ENCODE results near the gene ANKS6. TPM values are rescaled to one million over a fixed set of nuclear protein-coding genes. Genes with fewer than 3 reads are reported as not detected.

ANKS6 gene
- total and polyA plus RNA-seq, 2 of the 4 experiments (the other 2 are of a cell fraction) = 9.0 to 23.6 TPM

DNA sequence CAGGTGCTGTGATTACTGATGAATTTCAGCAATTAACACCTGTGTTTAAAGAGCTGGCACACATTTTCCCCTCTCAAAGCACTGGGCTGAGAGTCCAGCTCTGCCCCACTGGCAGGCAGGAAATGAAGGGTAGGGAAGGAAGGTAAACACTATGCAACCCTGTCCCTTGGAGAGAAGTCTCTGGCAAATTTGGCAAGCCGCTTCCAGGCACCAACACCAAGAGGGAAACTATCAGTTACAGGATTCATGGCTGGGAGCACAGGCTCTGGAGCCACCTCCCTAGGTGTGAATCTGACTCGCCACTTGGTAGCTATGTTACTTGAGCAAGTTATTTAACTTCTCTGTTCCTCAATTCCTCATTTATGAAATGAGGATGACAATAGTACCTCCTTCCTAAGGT is 3.3 kb downstream of the ANKS6 start:
- Histone ChIP-seq H4K20me1 (ENCODE audit: insufficient read depth, low read length) (peaks cover 21% of the 10 kb centered on the region), H3K18ac (ENCODE audit: low read depth, low read length) (no peak overlapping the region), H4K5ac (ENCODE audit: low read depth, low read length) (no peak overlapping the region), H2BK15ac (ENCODE audit: low read depth, low read length) (no peak overlapping the region), H2AK9ac (replicated peaks; ENCODE audit: low read depth, low read length, poor library complexity) (no peak overlapping the region), H3K23ac (ENCODE audit: low read depth, low read length) (no peak overlapping the region), H2AFZ (replicated peaks; ENCODE audit: low read length, poor library complexity) (no peak overlapping the region), H3K9me1 (ENCODE audit: insufficient read depth, low read length) (peaks cover 31% of the 10 kb centered on the region), H3K36me3 (ENCODE audit: control insufficient read depth, insufficient read depth, low read length) (peaks cover 12% of the 10 kb centered on the region), H3K79me1 (ENCODE audit: low read depth in 1 of 2, low read length in 2 of 2) (peaks cover 37 to 57% of the 10 kb centered on the region in 2 experiments), H3K27ac (ENCODE audit: insufficient read depth, low read length) (no peak overlapping the region), H3K27me3 (ENCODE audit: control insufficient read depth, insufficient read depth, low read length) (no peaks in the 10 kb centered on the region), H2BK20ac (ENCODE audit: low read depth, low read length) (no peak overlapping the region), H3K4me3 (ENCODE audit: insufficient read depth, low read depth, low read length) (no peak overlapping the region), H3K9me3 (ENCODE audit: control insufficient read depth, insufficient read depth, low read length) (no peaks in the 10 kb centered on the region), H2AK5ac (ENCODE audit: low read depth, low read length) (no peak overlapping the region), H2BK5ac (ENCODE audit: low read depth, low read length, poor library complexity, severe bottlenecking) (no peak overlapping the region), H3K4me2 (ENCODE audit: low read depth, low read length) (no peak overlapping the region), H3K9ac (ENCODE audit: low read depth, low read length) (no peak overlapping the region), H3K56ac (ENCODE audit: extremely low read depth, insufficient read depth, low read length) (no peak overlapping the region), H3K4me1 (ENCODE audit: control insufficient read depth, insufficient read depth, low read length) (peaks cover 9% of the 10 kb centered on the region), H3K14ac (replicated peaks; ENCODE audit: low read depth, low read length) (no peak overlapping the region), H3K4ac (ENCODE audit: low read depth, low read length) (no peak overlapping the region), H4K8ac (ENCODE audit: low read depth in 2 of 2, low read length in 2 of 2) (no peak overlapping the region), H4K91ac (ENCODE audit: insufficient read depth, low read depth, low read length) (no peak overlapping the region), H2BK120ac (ENCODE audit: low read depth, low read length) (no peak overlapping the region)
- in situ Hi-C loops (cut with MboI; ENCODE audit: low sequenced_read_pairs) (no loop called here), dilution Hi-C loops (cut with HindIII; ENCODE audit: low sequenced_read_pairs, unreplicated experiment) (no loop called here), intact Hi-C loops (cut with micrococcal nuclease) (loop anchor here (5.0 kb wide), 2 partner anchors 476 to 586 kb away; no protein-coding TSS in a partner anchor)
- no TSS peak for BruUV-seq (replicated peaks)
- no peak for DNase-seq
- no CpG with 5 or more reads among the region's 2 CpGs for WGBS, 2 experiments (ENCODE audit: extremely low coverage in 2 of 2, insufficient read length in 1 of 2)
- TF ChIP-seq, protein P1, sequence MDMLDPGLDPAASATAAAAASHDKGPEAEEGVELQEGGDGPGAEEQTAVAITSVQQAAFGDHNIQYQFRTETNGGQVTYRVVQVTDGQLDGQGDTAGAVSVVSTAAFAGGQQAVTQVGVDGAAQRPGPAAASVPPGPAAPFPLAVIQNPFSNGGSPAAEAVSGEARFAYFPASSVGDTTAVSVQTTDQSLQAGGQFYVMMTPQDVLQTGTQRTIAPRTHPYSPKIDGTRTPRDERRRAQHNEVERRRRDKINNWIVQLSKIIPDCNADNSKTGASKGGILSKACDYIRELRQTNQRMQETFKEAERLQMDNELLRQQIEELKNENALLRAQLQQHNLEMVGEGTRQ (IDR thresholded peaks at IDR 0.05; ENCODE audit: low read depth, low read length) = no peak
- no peak for TF ChIP-seq MXI1 (IDR thresholded peaks at IDR 0.05; ENCODE audit: borderline replicate concordance, low read depth, low read length)
- ATAC-seq (ENCODE audit: low read depth) = no peak
- CTCF ChIA-PET = no interaction called here
- POLR2A ChIA-PET (ENCODE audit: unreplicated experiment) = no interaction called here

Measured in IMR-90 (cell line).